Activated T-helper 1 cell treated with anti-CD3 and anti-CD28 coated beads, Interleukin-12 subunit alpha, Interleukin-12 subunit beta, Interleukin-2, Interleukin-4 antibody, amounts not matched to agents 30 ng/mL and 10 ng/mL and 1 ng/mL, durations not matched to agents 14 hours and 24 hours and 36 hours (primary cell): ENCODE measurements around the gene RSBN1. TPM values are rescaled to one million over a fixed set of nuclear protein-coding genes. Genes with fewer than 3 reads are reported as not detected.

ENCODE experiments used
- DNase-seq: peaks from one replicate; pipeline ENCODE4 v3.0.0; 2021; ENCODE audit warnings: low spot score
- H3K27ac Mint-ChIP-seq: one replicate; pipeline ENCODE4 v1.8.0; 2021; ENCODE audit warnings: mild to moderate bottlenecking, mixed read lengths
- H3K27me3 Mint-ChIP-seq: one replicate; pipeline ENCODE4 v1.8.0; 2022; ENCODE audit warnings: mild to moderate bottlenecking, moderate library complexity, mixed read lengths; ENCODE audit not compliant: insufficient read depth
- H3K36me3 Mint-ChIP-seq: one replicate; pipeline ENCODE4 v1.8.0; 2021; ENCODE audit warnings: low read depth, mixed read lengths
- H3K4me1 Mint-ChIP-seq: one replicate; pipeline ENCODE4 v1.8.0; 2021; ENCODE audit warnings: low read depth, mixed read lengths
- H3K4me3 Mint-ChIP-seq: one replicate; pipeline ENCODE4 v1.8.0; 2021; ENCODE audit warnings: mild to moderate bottlenecking, moderate library complexity, mixed read lengths
- H3K9me3 Mint-ChIP-seq: one replicate; pipeline ENCODE4 v1.8.0; 2021; ENCODE audit warnings: mixed read lengths
- intact Hi-C: fragments of 100-400 bp; cut with micrococcal nuclease; formaldehyde crosslinking; loops from one replicate; pipeline ENCODE4 v1.15.1; 2024
- total RNA-seq: library from RNA; stranded (reverse); gene quantifications from 2 replicates; pipeline ENCODE4 v1.2.3, GENCODE V29; 2022

Gene RSBN1
- total RNA-seq, 1 donor from 2014 or later: 18.4 TPM

GRCh38 chr1:113808450-113809195 is 3.7 kb downstream of the RSBN1 start:
- no peak for DNase-seq
- intact Hi-C loops: no loop called here
- Mint-ChIP-seq H3K27me3 (no peaks in the 10 kb centered on the region), H3K27ac (no peak overlapping the region), H3K36me3 (peaks cover 25% of the 10 kb centered on the region), H3K9me3 (no peaks in the 10 kb centered on the region), H3K4me1 (peaks cover 53% of the 10 kb centered on the region), H3K4me3 (no peak overlapping the region)

- H3K4me3 Mint-ChIP-seq: no peak overlapping the region
- no peak overlapping the region for H3K27ac Mint-ChIP-seq
- H3K36me3 Mint-ChIP-seq: peaks cover 24% of the 10 kb centered on the region
- peaks cover 60% of the 10 kb centered on the region for H3K4me1 Mint-ChIP-seq
- no peaks in the 10 kb centered on the region for H3K9me3 Mint-ChIP-seq
- no peaks in the 10 kb centered on the region for H3K27me3 Mint-ChIP-seq
- DNase-seq: no peak
- intact Hi-C loops: no loop called here
Measured at GRCh38 chr1:113805639-113806038, 6.6 kb downstream of the RSBN1 start.

- no peak overlapping the region for H3K27ac Mint-ChIP-seq
- H3K4me3 Mint-ChIP-seq: no peak overlapping the region
- peaks cover 55% of the 10 kb centered on the region for H3K4me1 Mint-ChIP-seq
- no peaks in the 10 kb centered on the region for H3K9me3 Mint-ChIP-seq
- intact Hi-C loops: no loop called here
- no peaks in the 10 kb centered on the region for H3K27me3 Mint-ChIP-seq
- H3K36me3 Mint-ChIP-seq: peaks cover 24% of the 10 kb centered on the region
- DNase-seq: no peak
Measured at GRCh38 chr1:113805256-113805531, 7.1 kb downstream of the RSBN1 start.

- H3K4me1 Mint-ChIP-seq: peaks cover 50% of the 10 kb centered on the region
- H3K27ac Mint-ChIP-seq: no peak overlapping the region
- intact Hi-C loops: no loop called here
- no peak overlapping the region for H3K4me3 Mint-ChIP-seq
- H3K9me3 Mint-ChIP-seq: no peaks in the 10 kb centered on the region
- no peaks in the 10 kb centered on the region for H3K27me3 Mint-ChIP-seq
- H3K36me3 Mint-ChIP-seq: peaks cover 20% of the 10 kb centered on the region
- no peak for DNase-seq
Measured at GRCh38 chr1:113804421-113805255, 7.6 kb downstream of the RSBN1 start.

- H3K27me3 Mint-ChIP-seq: no peaks in the 10 kb centered on the region
- intact Hi-C loops: loop anchor here (1.0 to 2.0 kb wide), 3 partner anchors 10 to 44 kb away; partner anchors contain the start of genes PHTF1 and RSBN1
- H3K36me3 Mint-ChIP-seq: peaks cover 25% of the 10 kb centered on the region
- no peak for DNase-seq
- H3K4me3 Mint-ChIP-seq: no peak overlapping the region
- H3K27ac Mint-ChIP-seq: no peak overlapping the region
- peaks cover 49% of the 10 kb centered on the region for H3K4me1 Mint-ChIP-seq
- no peaks in the 10 kb centered on the region for H3K9me3 Mint-ChIP-seq
Measured at GRCh38 chr1:113802367-113803007, 9.8 kb downstream of the RSBN1 start.

GRCh38 chr1:113800487-113800886 is 11.8 kb downstream of the RSBN1 start:
- Mint-ChIP-seq H3K36me3 (peaks cover 33% of the 10 kb centered on the region), H3K27ac (no peak overlapping the region), H3K4me3 (no peak overlapping the region), H3K4me1 (peaks cover 52% of the 10 kb centered on the region), H3K27me3 (no peaks in the 10 kb centered on the region), H3K9me3 (no peaks in the 10 kb centered on the region)
- intact Hi-C loops: no loop called here
- no peak for DNase-seq

- Mint-ChIP-seq H3K9me3 (no peaks in the 10 kb centered on the region), H3K27me3 (no peaks in the 10 kb centered on the region), H3K36me3 (peaks cover 43% of the 10 kb centered on the region), H3K4me3 (no peak overlapping the region), H3K4me1 (peaks cover 44% of the 10 kb centered on the region), H3K27ac (no peak overlapping the region)
- intact Hi-C loops: no loop called here
- DNase-seq: no peak
Measured at GRCh38 chr1:113797472-113797871, 14.8 kb downstream of the RSBN1 start.

- Mint-ChIP-seq H3K9me3 (no peaks in the 10 kb centered on the region), H3K27me3 (no peaks in the 10 kb centered on the region), H3K4me1 (peaks cover 50% of the 10 kb centered on the region), H3K27ac (no peak overlapping the region), H3K36me3 (peaks cover 54% of the 10 kb centered on the region), H3K4me3 (no peak overlapping the region)
- DNase-seq: no peak
- intact Hi-C loops: no loop called here
Measured at GRCh38 chr1:113793878-113794834, 18.1 kb downstream of the RSBN1 start.

- Mint-ChIP-seq H3K4me3 (no peak overlapping the region), H3K4me1 (peaks cover 44% of the 10 kb centered on the region)
Measured at GRCh38 chr1:113792986-113793385, 19.3 kb downstream of the RSBN1 start.

GRCh38 chr1:113792471-113792870 is 19.8 kb downstream of the RSBN1 start:
- H3K4me3 Mint-ChIP-seq: no peak overlapping the region
- H3K9me3 Mint-ChIP-seq: no peaks in the 10 kb centered on the region
- peaks cover 44% of the 10 kb centered on the region for H3K4me1 Mint-ChIP-seq
- no peak for DNase-seq
- peak overlapping the region; percentile 61 for H3K27ac Mint-ChIP-seq
- H3K27me3 Mint-ChIP-seq: no peaks in the 10 kb centered on the region
- intact Hi-C loops: no loop called here
- H3K36me3 Mint-ChIP-seq: peaks cover 53% of the 10 kb centered on the region

More at GRCh38 chr1:113792986-113793385, 19.3 kb downstream of the RSBN1 start:
- intact Hi-C loops: no loop called here
- peak overlapping the region; percentile 25 for H3K27ac Mint-ChIP-seq
- no peaks in the 10 kb centered on the region for H3K9me3 Mint-ChIP-seq
- DNase-seq: no peak
- no peaks in the 10 kb centered on the region for H3K27me3 Mint-ChIP-seq
- H3K36me3 Mint-ChIP-seq: peaks cover 54% of the 10 kb centered on the region

- Mint-ChIP-seq H3K4me1 (peaks cover 50% of the 10 kb centered on the region), H3K9me3 (no peaks in the 10 kb centered on the region), H3K27me3 (no peaks in the 10 kb centered on the region), H3K36me3 (peaks cover 35% of the 10 kb centered on the region), H3K27ac (no peak overlapping the region), H3K4me3 (no peak overlapping the region)
- intact Hi-C loops: loop anchor here (10.0 kb wide), 1 partner anchor 394 kb away; the partner anchor contains the start of gene MAGI3
- DNase-seq: no peak
Measured at GRCh38 chr1:113788802-113789201, 23.5 kb downstream of the RSBN1 start.

GRCh38 chr1:113787663-113788062 is 24.6 kb downstream of the RSBN1 start:
- no peak overlapping the region for H3K27ac Mint-ChIP-seq
- H3K27me3 Mint-ChIP-seq: no peaks in the 10 kb centered on the region
- intact Hi-C loops: loop anchor here (1.0 to 10.0 kb wide), 2 partner anchors 15 to 393 kb away; partner anchors contain the start of gene MAGI3
- no peak overlapping the region for H3K4me3 Mint-ChIP-seq
- no peaks in the 10 kb centered on the region for H3K9me3 Mint-ChIP-seq
- DNase-seq: no peak
- peaks cover 40% of the 10 kb centered on the region for H3K4me1 Mint-ChIP-seq
- peaks cover 30% of the 10 kb centered on the region for H3K36me3 Mint-ChIP-seq
